Hematopoietic multipotent progenitor cell treated with erythropoietin and hydrocortisone succinate and interleukin-3 and kit ligand, for 6 days (in vitro differentiated cells): ENCODE data around the gene KNDC1.

Experiments used
- DNase-seq: peaks from one replicate; pipeline ENCODE4 v3.0.0-alpha.2; 2015

The KNDC1 gene

DNA sequence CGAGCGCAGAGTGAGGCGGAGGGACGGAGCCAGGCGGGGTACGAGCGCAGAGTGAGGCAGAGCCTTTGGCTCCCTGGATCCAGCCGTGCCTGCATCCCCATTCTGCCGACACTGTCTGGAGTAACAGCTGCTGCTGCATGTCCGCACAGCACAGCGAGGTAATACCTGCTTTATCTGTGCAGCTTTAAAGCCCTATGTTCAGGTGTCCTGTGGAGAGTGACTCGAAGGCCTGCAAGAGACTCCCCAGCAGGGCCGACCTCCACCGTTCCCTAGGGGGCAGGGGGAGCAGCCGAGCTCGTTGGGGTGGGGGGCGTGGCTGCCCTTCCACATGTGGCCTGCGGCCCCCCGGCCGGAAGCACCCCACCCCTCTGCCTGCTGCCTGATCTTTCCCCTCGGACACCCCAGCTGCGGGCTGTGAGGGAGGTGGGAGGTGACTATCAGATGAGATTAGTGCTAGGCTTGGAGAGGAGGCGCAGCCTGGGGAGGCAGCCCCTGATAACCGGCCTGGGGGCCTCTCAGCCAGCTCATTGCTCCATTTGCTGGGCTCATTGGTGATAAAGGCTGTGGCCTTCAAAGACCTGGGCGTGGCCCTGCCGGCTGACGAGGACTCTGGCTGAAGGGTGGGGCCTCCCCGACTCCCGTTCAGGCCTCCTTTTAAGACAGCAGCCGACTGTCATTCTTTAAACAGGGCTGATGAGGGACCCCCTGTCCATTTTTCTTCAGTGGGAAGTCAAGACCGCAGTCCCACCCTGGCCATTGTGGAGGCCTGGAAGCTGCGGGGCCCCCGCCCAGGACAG is 85.6 kb downstream of the KNDC1 start:
- DNase-seq, result peak; percentile 99

DNA sequence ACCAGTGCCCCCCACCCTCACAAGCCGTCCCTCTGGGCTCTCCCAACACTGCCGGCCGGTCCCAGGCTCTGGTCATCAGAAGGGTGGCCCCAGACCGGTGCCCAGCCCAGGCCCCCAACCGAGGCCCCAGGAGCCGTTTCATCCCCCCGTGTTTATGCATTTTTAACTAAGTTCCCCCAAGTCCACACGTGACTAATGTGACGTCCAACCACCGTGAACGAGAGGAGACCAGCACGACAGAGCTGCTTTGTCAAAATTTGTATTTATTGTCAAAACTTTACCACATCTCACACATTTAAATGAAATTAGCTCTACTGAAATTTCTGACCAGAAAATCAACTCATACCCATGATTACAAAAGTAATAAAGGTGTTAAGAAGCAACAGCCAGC is 86.2 kb downstream of the KNDC1 start:
- no peak for DNase-seq

DNA sequence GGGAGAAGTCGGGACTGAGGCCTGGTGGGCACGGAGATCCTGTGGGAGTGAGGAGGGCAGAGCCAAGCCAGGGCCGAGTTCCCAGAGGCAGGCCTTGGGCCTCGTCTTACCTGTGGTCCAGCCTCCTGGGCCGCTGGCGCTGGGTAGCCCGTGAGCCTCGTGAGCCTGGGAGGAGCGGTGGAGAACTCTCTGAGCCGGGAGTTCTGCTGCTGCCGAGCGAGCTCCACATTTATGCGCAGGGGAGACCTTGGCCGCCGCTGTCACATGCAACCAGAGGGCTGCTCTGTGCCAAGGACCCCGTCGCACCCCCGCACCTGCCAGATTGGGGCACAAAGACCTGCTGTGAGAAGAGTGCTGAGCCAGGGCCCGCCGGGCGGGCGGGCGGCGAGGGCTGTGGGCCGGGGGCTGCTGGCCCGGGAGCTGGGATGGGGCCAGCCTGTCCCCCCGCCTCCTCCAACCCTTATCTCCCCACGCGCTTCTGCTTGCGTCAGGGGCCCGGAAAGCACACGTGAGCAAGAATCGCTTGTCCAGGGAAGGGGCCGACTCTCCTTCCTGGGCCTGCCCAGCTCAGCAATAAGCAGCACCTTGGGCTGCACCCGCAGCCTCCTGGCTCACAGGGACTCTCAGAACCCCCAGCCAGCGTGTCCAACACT is 87.8 kb downstream of the KNDC1 start:
- no peak for DNase-seq

- no peak for DNase-seq
These were observed 88.3 kb downstream of the KNDC1 start for GRCh38 chr10:133248334-133248715.

DNA sequence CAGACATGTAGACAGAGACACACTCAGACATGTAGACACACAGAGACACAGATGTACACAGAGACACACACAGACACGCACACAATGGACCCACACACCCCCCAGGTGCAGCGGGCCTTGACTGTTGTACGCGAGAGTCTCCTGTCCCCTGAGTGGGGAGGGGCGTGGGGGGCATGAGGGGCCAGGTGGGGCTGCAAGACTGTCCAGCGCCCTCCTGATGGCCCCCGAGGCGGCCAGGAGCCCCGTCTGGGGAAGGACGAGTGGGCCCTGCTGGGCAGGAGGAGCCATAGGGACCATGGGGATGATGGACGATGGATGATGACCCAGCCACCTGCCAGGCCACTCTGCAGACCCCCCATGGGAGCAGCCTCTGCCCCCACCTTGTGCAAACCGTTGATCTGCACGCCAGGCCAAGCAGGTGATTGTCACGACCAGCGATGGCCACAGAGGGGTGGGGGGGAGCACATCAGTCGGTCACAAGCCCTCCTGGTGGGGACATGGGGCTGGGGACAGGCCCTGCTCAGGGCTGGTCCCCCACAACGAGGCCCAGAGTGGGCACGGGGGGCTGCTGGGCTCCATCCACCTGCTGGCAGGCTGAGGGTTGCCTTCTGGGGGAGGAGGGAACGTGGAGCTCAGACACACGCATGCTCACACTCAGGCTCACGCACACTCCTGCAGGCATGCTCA is 89.2 kb downstream of the KNDC1 start:
- DNase-seq, result no peak

- no peak for DNase-seq
These were observed 90.1 kb downstream of the KNDC1 start for GRCh38 chr10:133249975-133250754.

DNA sequence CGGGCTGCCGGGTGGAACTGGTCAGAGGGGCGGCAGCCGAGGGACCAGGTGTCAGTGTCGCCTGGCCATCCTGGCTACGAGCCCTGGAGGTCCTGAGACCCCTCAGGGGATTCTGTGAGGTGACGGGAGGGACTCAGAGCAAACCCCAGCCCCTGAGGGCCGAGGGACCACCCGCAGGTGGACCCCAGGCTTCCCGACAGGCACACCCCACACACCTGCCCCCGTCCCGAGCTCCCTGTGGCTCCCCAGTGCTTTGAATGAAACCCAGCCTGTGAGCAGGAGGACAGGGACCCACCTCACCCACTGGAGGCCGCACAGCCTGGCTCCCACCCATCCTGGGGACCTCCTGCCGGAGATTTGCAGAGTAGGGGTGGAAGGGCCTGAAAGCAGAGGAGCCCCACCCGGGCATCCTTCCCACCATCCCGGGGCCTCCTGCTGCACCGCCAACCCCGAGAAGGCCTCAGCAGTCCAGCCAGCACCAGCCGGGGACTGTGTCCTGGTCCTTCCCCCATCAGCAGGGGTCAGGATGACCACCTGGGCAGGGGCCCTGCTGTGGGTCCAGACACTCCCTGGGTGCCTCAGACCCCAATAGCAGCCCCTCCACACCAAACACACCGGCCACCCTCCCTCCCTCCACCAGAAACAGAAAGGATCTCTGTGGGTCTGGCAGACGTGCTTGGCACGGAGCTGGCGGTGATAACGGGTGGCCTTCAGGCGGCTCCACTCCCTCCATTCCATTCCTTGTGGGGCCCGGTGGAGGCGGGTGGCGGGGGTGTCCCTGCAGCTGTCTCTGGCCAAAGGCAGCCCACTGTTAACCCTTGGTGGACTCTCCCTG is 91.6 kb downstream of the KNDC1 start:
- peak; percentile 62 for DNase-seq

- DNase-seq, result no peak
These were observed 92.2 kb downstream of the KNDC1 start for GRCh38 chr10:133252223-133252552.

DNA sequence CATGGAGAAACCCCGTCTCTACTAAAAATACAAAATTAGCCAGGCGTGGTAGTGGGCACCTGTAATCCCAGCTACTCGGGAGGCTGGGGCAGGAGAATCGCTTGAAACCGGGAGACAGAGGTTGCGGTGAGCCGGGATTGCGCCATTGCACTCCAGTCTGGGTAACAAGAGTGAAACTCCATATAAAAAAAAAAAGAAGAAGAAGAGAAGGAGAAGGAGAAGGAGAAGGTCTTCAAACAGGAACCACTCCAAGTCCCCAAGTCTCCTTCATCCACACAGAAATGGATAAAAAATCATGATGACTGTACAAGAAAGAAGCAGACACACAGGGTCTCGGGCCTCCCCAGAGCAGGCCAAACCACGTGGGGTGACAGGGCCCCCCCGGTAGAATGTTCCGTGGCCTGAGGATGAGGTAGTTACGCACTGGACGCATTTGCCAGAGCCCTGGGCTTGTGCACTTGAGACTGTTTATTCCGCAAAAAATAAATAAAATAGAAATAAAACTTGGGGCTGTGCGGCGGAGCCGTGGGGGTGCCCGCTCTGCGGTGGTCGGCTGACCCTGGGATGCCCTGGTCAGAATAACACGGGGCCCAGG is 93.4 kb downstream of the KNDC1 start:
- DNase-seq, result no peak

DNA sequence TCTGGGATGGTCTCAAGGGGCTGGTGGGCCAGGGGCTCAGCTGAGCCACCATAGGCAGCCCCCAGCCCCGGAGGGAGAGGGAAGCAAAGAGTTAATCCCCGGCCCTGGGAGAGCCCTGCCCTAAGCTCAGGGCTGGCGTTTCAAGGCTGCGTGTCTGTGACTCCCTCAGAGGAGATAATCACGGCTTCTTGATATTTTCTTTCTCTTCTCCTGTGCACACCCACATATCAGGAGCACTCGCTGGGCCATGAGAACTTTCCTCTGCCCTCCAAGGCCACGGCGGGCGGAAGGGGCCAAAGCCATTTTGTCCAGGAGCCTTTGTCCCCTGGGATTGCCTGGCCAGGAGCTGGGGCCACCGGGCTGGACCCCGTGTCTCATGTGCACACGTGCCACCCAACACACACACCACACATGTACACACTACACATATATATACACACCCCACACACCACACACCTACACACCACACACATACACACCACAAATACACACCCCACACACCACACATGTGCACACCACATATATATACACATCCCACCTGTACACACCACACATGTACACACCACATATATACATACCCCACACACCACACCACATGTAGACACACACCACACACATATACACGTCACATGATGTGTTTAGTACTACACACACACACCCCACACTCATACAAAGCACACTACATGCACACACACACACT is 94.6 kb downstream of the KNDC1 start:
- peak; percentile 40 for DNase-seq

DNA sequence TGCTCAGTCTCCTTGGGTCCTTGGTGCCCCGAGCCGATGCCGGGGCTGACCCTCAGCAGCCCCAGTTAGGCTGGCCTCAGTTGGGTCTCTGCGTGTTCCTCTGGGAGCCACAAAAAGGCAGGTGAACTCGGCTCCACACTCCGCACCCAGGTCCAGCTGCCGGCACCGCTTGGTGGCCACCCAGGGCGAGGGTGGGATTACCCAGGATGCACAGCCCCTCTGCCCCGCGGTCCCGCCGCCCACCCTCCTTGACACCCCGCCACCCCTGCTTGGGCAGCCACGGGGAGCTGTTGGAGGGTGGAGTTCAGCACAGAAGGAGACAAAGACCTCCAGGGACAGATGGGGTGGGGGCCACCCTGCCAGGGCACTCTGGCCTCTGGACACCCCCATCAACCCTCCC is 95.3 kb downstream of the KNDC1 start:
- DNase-seq, result no peak

DNA sequence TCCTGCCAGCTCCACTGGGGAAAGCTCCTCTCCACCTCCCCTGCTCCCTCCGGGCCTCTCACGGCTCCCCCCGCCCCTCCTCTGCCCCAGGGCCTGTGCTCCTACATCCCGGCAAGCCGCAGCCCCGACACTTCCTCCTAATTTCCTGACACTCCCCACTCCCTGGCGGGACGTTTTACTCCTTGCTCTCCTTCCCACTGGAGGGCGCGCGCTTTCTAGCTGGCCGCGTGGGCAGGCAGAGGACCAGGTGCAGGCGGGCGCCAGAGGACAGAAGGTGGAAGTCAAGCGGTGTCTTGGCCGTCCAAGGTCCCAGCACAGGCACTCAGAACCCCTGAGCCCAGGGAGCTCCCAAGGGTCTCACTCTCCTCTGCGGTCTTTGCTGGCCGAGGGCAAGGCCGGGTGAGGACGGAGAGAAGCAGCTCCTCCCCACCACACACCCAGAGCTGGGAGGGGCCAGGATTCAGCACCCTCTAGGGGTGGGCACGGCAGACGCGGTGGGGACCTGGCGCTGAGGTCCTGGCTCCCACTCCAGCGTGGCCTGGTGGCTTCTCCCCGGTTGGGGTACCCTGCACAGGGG is 97.6 kb downstream of the KNDC1 start:
- peak; percentile 71 for DNase-seq

GRCh38 chr10:133258066-133258817 is 98.2 kb downstream of the KNDC1 start:
- DNase-seq, result peak; percentile 66

GRCh38 chr10:133258818-133259601 is 99.0 kb downstream of the KNDC1 start:
- DNase-seq, result peak; percentile 89

- DNase-seq, result no peak
These were observed 99.6 kb downstream of the KNDC1 start for GRCh38 chr10:133259602-133259989.

DNA sequence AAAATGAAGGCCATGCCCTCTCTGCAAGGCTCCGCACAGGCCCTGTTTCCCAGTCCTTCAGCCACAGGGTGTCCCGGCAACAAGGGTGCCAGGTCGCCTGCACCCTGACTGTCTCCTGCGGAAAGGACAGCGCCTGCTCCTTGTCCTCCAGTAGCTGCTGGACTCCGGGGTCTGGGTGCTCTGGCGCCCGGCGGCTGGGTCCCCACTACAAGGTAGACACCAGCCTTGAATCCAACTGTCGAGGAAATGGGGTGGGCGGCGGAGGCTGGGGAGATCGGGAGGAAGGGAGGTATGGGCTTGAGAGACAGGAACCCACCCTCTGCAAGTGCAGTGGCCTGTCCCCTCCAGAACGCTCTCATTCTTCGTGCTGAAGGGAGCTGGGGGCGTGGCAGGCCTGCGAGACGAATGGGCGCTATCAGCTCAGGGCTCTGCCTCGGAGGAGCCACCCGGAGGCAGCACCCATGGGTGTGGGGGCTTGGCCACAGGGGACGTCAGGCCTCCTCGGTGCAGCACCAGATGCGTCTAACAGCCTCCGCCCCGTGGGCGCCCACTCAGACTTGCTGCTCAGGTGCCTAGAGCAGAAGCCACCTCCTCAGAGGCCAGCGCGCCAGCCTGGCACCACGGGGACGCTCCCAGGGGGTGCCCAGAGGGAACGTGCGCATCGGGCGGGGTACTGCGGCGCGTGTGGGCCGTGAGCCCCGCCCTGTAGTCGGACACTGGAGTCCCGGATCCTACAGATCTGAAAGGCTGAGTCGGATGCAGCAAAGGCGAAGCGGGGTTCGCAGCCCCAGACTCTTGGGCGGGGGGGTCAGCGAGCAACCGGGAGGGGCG is 101.1 kb downstream of the KNDC1 start:
- DNase-seq, result peak; percentile 80

- DNase-seq, result peak; percentile 93
These were observed 101.8 kb downstream of the KNDC1 start for GRCh38 chr10:133261726-133262325.

DNA sequence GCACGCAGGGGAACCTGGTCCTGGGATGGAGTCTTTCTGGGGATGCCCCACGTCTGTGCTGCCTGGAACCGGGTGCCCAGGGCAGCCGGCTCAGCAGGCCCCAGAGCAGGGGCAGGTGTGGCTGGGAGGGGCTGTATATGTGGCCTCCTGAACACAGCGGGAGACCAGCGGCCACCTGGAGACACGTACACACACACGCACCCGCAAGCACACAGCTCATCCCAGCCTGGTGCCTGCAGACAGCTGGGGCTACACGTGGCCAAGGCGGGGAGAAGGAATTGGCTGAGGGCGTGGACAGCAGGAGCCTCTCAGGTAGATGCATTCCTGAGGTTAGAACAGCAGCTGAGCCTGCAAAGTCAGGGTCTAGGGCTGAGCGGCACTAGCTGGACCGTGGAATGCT is 102.7 kb downstream of the KNDC1 start:
- DNase-seq, result no peak
